T-helper 2 cell treated with Interferon-gamma antibody and Interleukin-4, amounts not matched to agents 100 ng/mL and 5 ng/mL, for 36 hours (primary cell): ENCODE results near the gene PPP1R2. TPM values are rescaled to one million over a fixed set of nuclear protein-coding genes. Genes with fewer than 3 reads are reported as not detected.

Experiments
- intact Hi-C: fragments of 100-400 bp; cut with micrococcal nuclease; formaldehyde crosslinking; loops from one replicate; pipeline ENCODE4 v1.15.1; 2023
- total RNA-seq: library from RNA; stranded (reverse); gene quantifications from 2 replicates; pipeline ENCODE4 v1.2.3, GENCODE V29; 2022

PPP1R2 gene
- total RNA-seq, 1 donor from 2014 or later = 63.2 TPM

DNA sequence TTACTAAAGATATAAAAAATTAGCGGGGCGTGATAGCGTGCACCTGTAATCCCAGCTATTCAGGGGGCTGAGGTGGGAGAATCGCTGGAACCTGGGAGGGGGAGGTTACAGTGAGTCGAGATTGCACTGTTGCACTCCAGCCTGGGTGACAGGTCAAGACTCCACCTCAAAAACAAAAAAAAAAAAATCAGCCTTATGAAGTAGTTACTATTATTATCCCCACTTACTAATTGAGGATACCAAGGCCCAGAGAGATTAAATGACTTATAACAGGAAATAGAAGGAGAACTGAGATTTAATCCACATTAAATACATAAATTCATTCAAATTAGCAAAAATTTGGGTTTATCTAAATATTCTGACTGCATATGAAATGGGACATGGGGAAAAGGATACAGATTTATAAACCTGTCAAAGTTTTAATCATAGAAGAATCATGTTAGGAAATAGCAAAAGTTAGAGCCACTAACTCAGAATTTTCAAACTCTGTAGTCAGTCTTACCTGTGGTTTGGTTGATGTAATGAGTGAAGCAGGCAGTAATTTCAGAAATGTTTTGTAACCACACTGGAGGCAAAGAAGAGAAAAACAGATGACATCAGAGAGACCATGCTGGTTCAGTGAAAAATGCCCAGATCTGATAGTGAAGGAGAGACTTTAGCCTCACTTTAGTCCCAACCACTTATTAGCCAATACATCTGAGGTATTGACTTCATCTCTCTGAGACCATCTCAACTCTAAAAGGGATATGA is 75.3 kb downstream of the PPP1R2 start:
- intact Hi-C loops = no loop called here

- intact Hi-C loops = no loop called here
These were observed 76.9 kb downstream of the PPP1R2 start for GRCh38 chr3:195466251-195466650.

Other genes with a start within 250 kb of the PPP1R2 start
- 64.1 and 66.3 TPM in 2 replicates for gene ACAP2, start 100.3 kb downstream of the PPP1R2 start, total RNA-seq
- gene APOD, start 40.6 kb upstream of the PPP1R2 start, total RNA-seq = 0.27 TPM in 1 of 2 replicates, not detected in the other
- 5.3 and 5.4 TPM in 2 replicates for gene MUC20, start 177.7 kb upstream of the PPP1R2 start, total RNA-seq